Activated CD8-positive, alpha-beta memory T cell treated with anti-CD3 and anti-CD28 coated beads for 48 hours (primary cell): ENCODE measurements around the gene HAND2.

ENCODE experiments used
- DNase-seq, 3 experiments: peaks; one replicate each; pipeline ENCODE4 v3.0.0-alpha.2; 2020; ENCODE audit warnings: low read depth in 2 of 3, low spot score in 2 of 3

The HAND2 gene

GRCh38 chr4:173503330-173504180 lies 26.5 kb downstream of the HAND2 start:
- no peak for DNase-seq

- DNase-seq: no peak
These were observed 27.7 kb downstream of the HAND2 start for GRCh38 chr4:173502282-173502681.

- DNase-seq: no peak
These were observed 28.4 kb downstream of the HAND2 start for GRCh38 chr4:173501592-173502150.

GRCh38 chr4:173500841-173501591 lies 29.0 kb downstream of the HAND2 start:
- no peak for DNase-seq

GRCh38 chr4:173499658-173500535 lies 30.1 kb downstream of the HAND2 start:
- DNase-seq: no peak

GRCh38 chr4:173498771-173499170 lies 31.3 kb downstream of the HAND2 start:
- no peak for DNase-seq

- no peak for DNase-seq
These were observed 32.0 kb downstream of the HAND2 start for GRCh38 chr4:173498023-173498422.

GRCh38 chr4:173494013-173494970 lies 35.7 kb downstream of the HAND2 start:
- DNase-seq: no peak

GRCh38 chr4:173493041-173493440 lies 37.0 kb downstream of the HAND2 start:
- no peak for DNase-seq

- no peak for DNase-seq
These were observed 37.7 kb downstream of the HAND2 start for GRCh38 chr4:173492315-173492714.

- no peak for DNase-seq
These were observed 39.1 kb downstream of the HAND2 start for GRCh38 chr4:173490817-173491528.

GRCh38 chr4:173490256-173490655 lies 39.8 kb downstream of the HAND2 start:
- no peak for DNase-seq

GRCh38 chr4:173489514-173489913 lies 40.5 kb downstream of the HAND2 start:
- no peak for DNase-seq

GRCh38 chr4:173488656-173489055 lies 41.4 kb downstream of the HAND2 start:
- no peak for DNase-seq

- DNase-seq: no peak
These were observed 42.0 kb downstream of the HAND2 start for GRCh38 chr4:173488074-173488473.

GRCh38 chr4:173486714-173487392 lies 43.2 kb downstream of the HAND2 start:
- no peak for DNase-seq

- DNase-seq: no peak
These were observed 44.9 kb downstream of the HAND2 start for GRCh38 chr4:173485164-173485563.

- no peak for DNase-seq
These were observed 47.6 kb downstream of the HAND2 start for GRCh38 chr4:173482330-173482931.
